AG04450 (cell line): ENCODE measurements around the gene UGT1A1. TPM values are rescaled to one million over a fixed set of nuclear protein-coding genes. Genes with fewer than 3 reads are reported as not detected.
"Not testable (repeated sequence)": the region's sequence is repeated elsewhere in the genome, so short reads cannot be mapped to it uniquely, and the experiment has no call there.

Source experiments
- CTCF ChIA-PET: fragments of 300-600, 350-600 bp; formaldehyde crosslinking; extraction: SDS; loops from one replicate; lab custom pipeline; 2022; ENCODE audit warnings: antibody characterized with exemption, inconsistent platforms; lab: Charles Lee
- POLR2A ChIA-PET: fragments of 350-600 bp; formaldehyde crosslinking; extraction: SDS; loops from one replicate; lab custom pipeline; 2021; ENCODE audit warnings: antibody characterized with exemption, inconsistent platforms; lab: Yijun Ruan, JAX
- DNase-seq: peaks from one replicate; pipeline ENCODE4 v3.0.0-alpha.2; 2011; ENCODE audit warnings: low read depth, low spot score
- H3K27ac ChIP-seq: one replicate; pipeline ENCODE4 v1.5.1; 2012; ENCODE audit warnings: low read depth, low read length, control low read depth
- H3K27me3 ChIP-seq: one replicate; pipeline ENCODE4 v1.6.0; 2012; ENCODE audit warnings: low read length; ENCODE audit not compliant: control insufficient read depth, insufficient read depth
- H3K4me3 ChIP-seq: 2 replicates; pipeline ENCODE4 v1.5.1; 2011; ENCODE audit warnings: mild to moderate bottlenecking, low read depth, low read length, control low read depth
- H3K9me3 ChIP-seq: 2 replicates; pipeline ENCODE4 v1.5.1; 2012; ENCODE audit warnings: low read length; ENCODE audit not compliant: control insufficient read depth, insufficient read depth
- CTCF ChIP-seq: IDR thresholded peaks from 2 replicates; pipeline ENCODE4 v1.5.1; 2011; ENCODE audit warnings: low read depth, low read length, control low read depth, inconsistent platforms
- polyA plus RNA-seq: library from polyadenylated mRNA; depleted of rRNA; stranded (reverse); fragments of >200 nt; gene quantifications from 2 replicates; pipeline ENCODE4 v1.2.3, GENCODE V29; 2011

Gene UGT1A1
- polyA plus RNA-seq, 1 experiment = not detected

- TF ChIP-seq CTCF = no peak
- ChIA-PET POLR2A (no interaction called here), CTCF (no interaction called here)
- H3K4me3 ChIP-seq = no peak overlapping the region
- no peak overlapping the region for H3K27ac ChIP-seq
- peaks cover 15% of the 10 kb centered on the region for H3K27me3 ChIP-seq
- peaks cover 5% of the 10 kb centered on the region; the same call in 1 of the 2 replicates for H3K9me3 ChIP-seq
- DNase-seq = no peak
Observed at GRCh38 chr2:233743464-233744259, 16.4 kb upstream of the UGT1A1 start.

GRCh38 chr2:233745073-233745755, 14.9 kb upstream of the UGT1A1 start:
- Histone ChIP-seq H3K27me3 (peaks cover 15% of the 10 kb centered on the region), H3K4me3 (no peak overlapping the region), H3K9me3 (peaks cover 5% of the 10 kb centered on the region; the same call in 1 of the 2 replicates), H3K27ac (no peak overlapping the region)
- no peak for DNase-seq
- TF ChIP-seq CTCF = no peak
- POLR2A ChIA-PET = no interaction called here
- CTCF ChIA-PET = no interaction called here

- CTCF ChIA-PET, H3K9me3 ChIP-seq, DNase-seq, POLR2A ChIA-PET, H3K4me3 ChIP-seq, H3K27ac ChIP-seq: not testable (repeated sequence)
- peaks cover 12% of the 10 kb centered on the region for H3K27me3 ChIP-seq
Observed at GRCh38 chr2:233745838-233746237, 14.2 kb upstream of the UGT1A1 start.

GRCh38 chr2:233746475-233747282, 13.4 kb upstream of the UGT1A1 start:
- TF ChIP-seq CTCF = no peak
- Histone ChIP-seq H3K4me3 (no peak overlapping the region), H3K9me3 (peaks cover 12% of the 10 kb centered on the region), H3K27ac (no peak overlapping the region), H3K27me3 (peaks cover 5% of the 10 kb centered on the region)
- no peak for DNase-seq
- ChIA-PET POLR2A (no interaction called here), CTCF (no interaction called here)

DNA sequence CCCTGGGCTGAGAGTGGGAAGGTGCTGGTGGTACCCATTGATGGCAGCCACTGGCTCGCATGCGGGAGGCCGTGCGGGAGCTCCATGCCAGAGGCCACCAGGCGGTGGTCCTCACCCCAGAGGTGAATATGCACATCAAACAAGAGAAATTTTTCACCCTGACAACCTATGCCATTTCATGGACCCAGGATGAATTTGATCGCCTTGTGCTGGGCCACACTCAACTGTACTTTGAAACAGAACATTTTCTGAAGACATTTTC, 12.9 kb upstream of the UGT1A1 start:
- Histone ChIP-seq H3K9me3 (peaks cover 12% of the 10 kb centered on the region), H3K4me3 (no peak overlapping the region), H3K27ac (no peak overlapping the region), H3K27me3 (peaks cover 4% of the 10 kb centered on the region)
- CTCF ChIA-PET = no interaction called here
- DNase-seq = no peak
- POLR2A ChIA-PET = no interaction called here
- TF ChIP-seq CTCF = no peak

- H3K27ac ChIP-seq, H3K4me3 ChIP-seq, CTCF ChIA-PET, H3K27me3 ChIP-seq, POLR2A ChIA-PET, DNase-seq: not testable (repeated sequence)
- peaks cover 13% of the 10 kb centered on the region for H3K9me3 ChIP-seq
Observed at GRCh38 chr2:233750689-233751088, 9.4 kb upstream of the UGT1A1 start.

- H3K27me3 ChIP-seq, CTCF ChIA-PET, H3K4me3 ChIP-seq, H3K27ac ChIP-seq, POLR2A ChIA-PET, DNase-seq: not testable (repeated sequence)
- peaks cover 13% of the 10 kb centered on the region for H3K9me3 ChIP-seq
Observed at GRCh38 chr2:233751212-233752009, 8.7 kb upstream of the UGT1A1 start.
